ENCODE data around the gene SLC35D2.
A peak's percentile ranks its signal among the peaks of the same experiment; 100 is the strongest.

The SLC35D2 gene

GRCh38 chr9:96418083-96418919 lies 34.8 kb upstream of the SLC35D2 start, which contains the start of gene ZNF367:
Gene ZNF367 (minus strand): TSS chr9:96418370. CDS start chr9:96418032, 338 bp downstream.
- H3K27ac ChIP-seq (ENCODE audit: extremely low read depth, low read depth, low read length), result peak within 1 kb of the TSS; percentile 99
- peaks cover 0 to 7% of the 10 kb centered on the region in 2 experiments; a peak in 2 of 3 replicates for H3K36me3 ChIP-seq (ENCODE audit: control insufficient read depth in 2 of 2, insufficient read depth in 1 of 2, low read length in 2 of 2)
- ChIA-PET POLR2A (interaction anchor here (1.6 kb wide), 1 partner anchor 32 kb away, joined by 10 read pairs; the partner anchor contains the start of gene HABP4), CTCF (no interaction called here)
- H3K9me3 ChIP-seq (ENCODE audit: control insufficient read depth, insufficient read depth, low read depth, low read length), result no peaks in the 10 kb centered on the region
- H3K4me1 ChIP-seq (ENCODE audit: control insufficient read depth, insufficient read depth, low read length), result peaks cover 5% of the 10 kb centered on the region; the same call in 1 of the 2 replicates
- H3K4me3 ChIP-seq (ENCODE audit: low read depth, low read length), result peak within 1 kb of the TSS; percentile 86
- TF ChIP-seq, protein P1, sequence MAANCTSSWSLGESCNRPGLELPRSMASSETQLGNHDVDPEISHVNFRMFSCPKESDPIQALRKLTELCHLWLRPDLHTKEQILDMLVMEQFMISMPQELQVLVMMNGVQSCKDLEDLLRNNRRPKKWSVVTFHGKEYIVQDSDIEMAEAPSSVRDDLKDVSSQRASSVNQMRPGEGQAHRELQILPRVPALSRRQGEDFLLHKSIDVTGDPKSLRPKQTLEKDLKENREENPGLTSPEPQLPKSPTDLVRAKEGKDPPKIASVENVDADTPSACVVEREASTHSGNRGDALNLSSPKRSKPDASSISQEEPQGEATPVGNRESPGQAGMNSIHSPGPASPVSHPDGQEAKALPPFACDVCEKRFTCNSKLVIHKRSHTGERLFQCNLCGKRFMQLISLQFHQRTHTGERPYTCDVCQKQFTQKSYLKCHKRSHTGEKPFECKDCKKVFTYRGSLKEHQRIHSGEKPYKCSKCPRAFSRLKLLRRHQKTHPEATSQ (tag by site-specific recombination; IDR thresholded peaks at IDR 0.05), result no peak
- TF ChIP-seq MZF1 (tag by site-specific recombination; IDR thresholded peaks at IDR 0.05; ENCODE audit: borderline replicate concordance) (no peak), ZNF792 (tag by site-specific recombination; IDR thresholded peaks at IDR 0.05) (no peak), ZNF10 (tag by site-specific recombination; IDR thresholded peaks at IDR 0.05) (peak; percentile 59; the same call in 1 of the 2 replicates), ZNF560 (tag by site-specific recombination; IDR thresholded peaks at IDR 0.05; ENCODE audit: borderline replicate concordance) (no peak), ZFP69B (tag by site-specific recombination; IDR thresholded peaks at IDR 0.05) (0 out of 2 replicates have a peak, but pooled peaks have one; percentile 44), SETDB1 (IDR thresholded peaks at IDR 0.05; ENCODE audit: insufficient read length, low read length) (no peak), ZNF366 (tag by site-specific recombination; conservative IDR thresholded peaks at IDR 0.05) (no peak), ZNF416 (tag by site-specific recombination; IDR thresholded peaks at IDR 0.05) (no peak), YY2 (tag by site-specific recombination; IDR thresholded peaks at IDR 0.05) (no peak), TCF7L2 (IDR thresholded peaks at IDR 0.05; ENCODE audit: borderline replicate concordance, low read depth, low read length) (no peak), BCL11A (tag by site-specific recombination; IDR thresholded peaks at IDR 0.05; ENCODE audit: low read depth) (no peak), GLI2 (tag by site-specific recombination; IDR thresholded peaks at IDR 0.05; ENCODE audit: borderline replicate concordance, low read depth) (no peak), KLF7 (tag by site-specific recombination; IDR thresholded peaks at IDR 0.05; ENCODE audit: borderline replicate concordance) (no peak), ZNF785 (tag by site-specific recombination; IDR thresholded peaks at IDR 0.05) (no peak), ZFP3 (tag by site-specific recombination; IDR thresholded peaks at IDR 0.05; ENCODE audit: low read depth) (no peak), ZNF530 (tag by site-specific recombination; IDR thresholded peaks at IDR 0.05; ENCODE audit: low read depth) (no peak), ZNF398 (tag by site-specific recombination; IDR thresholded peaks at IDR 0.05) (peak; percentile 39; the same call in 1 of the 2 replicates), ZNF391 (tag by site-specific recombination; IDR thresholded peaks at IDR 0.05; ENCODE audit: borderline replicate concordance, low read depth) (peak; percentile 66; the same call in 1 of the 2 replicates), ZNF776 (tag by site-specific recombination; IDR thresholded peaks at IDR 0.05; ENCODE audit: borderline replicate concordance) (no peak), ZBTB7A (tag by site-specific recombination; IDR thresholded peaks at IDR 0.05; ENCODE audit: low read depth) (peak; percentile 68; the same call in 1 of the 2 replicates), ZNF37A (tag by site-specific recombination; IDR thresholded peaks at IDR 0.05) (no peak), ZNF623 (tag by site-specific recombination; IDR thresholded peaks at IDR 0.05) (no peak), ZNF449 (tag by site-specific recombination; IDR thresholded peaks at IDR 0.05) (no peak), YY1 (tag by site-specific recombination; IDR thresholded peaks at IDR 0.05) (no peak), ZNF654 (tag by site-specific recombination; IDR thresholded peaks at IDR 0.05; ENCODE audit: low read depth) (no peak), ZBTB48 (tag by site-specific recombination; IDR thresholded peaks at IDR 0.05) (no peak), ZNF423 (tag by site-specific recombination; IDR thresholded peaks at IDR 0.05) (no peak), ZNF777 (tag by site-specific recombination; IDR thresholded peaks at IDR 0.05; ENCODE audit: borderline replicate concordance) (no peak), KLF10 (tag by site-specific recombination; IDR thresholded peaks at IDR 0.05) (peak; percentile 99)
- TF ChIP-seq, protein P2, sequence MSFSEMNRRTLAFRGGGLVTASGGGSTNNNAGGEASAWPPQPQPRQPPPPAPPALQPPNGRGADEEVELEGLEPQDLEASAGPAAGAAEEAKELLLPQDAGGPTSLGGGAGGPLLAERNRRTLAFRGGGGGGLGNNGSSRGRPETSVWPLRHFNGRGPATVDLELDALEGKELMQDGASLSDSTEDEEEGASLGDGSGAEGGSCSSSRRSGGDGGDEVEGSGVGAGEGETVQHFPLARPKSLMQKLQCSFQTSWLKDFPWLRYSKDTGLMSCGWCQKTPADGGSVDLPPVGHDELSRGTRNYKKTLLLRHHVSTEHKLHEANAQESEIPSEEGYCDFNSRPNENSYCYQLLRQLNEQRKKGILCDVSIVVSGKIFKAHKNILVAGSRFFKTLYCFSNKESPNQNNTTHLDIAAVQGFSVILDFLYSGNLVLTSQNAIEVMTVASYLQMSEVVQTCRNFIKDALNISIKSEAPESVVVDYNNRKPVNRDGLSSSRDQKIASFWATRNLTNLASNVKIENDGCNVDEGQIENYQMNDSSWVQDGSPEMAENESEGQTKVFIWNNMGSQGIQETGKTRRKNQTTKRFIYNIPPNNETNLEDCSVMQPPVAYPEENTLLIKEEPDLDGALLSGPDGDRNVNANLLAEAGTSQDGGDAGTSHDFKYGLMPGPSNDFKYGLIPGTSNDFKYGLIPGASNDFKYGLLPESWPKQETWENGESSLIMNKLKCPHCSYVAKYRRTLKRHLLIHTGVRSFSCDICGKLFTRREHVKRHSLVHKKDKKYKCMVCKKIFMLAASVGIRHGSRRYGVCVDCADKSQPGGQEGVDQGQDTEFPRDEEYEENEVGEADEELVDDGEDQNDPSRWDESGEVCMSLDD (tag by site-specific recombination; IDR thresholded peaks at IDR 0.05), result peak; percentile 86

All from HEK293 (cell line).